T-helper 2 cell treated with Interferon-gamma antibody and Interleukin-4, amounts not matched to agents 100 ng/mL and 5 ng/mL, for 36 hours (primary cell): ENCODE results near the gene CDT1. TPM values are rescaled to one million over a fixed set of nuclear protein-coding genes. Genes with fewer than 3 reads are reported as not detected.

Experiments
- intact Hi-C: fragments of 100-400 bp; cut with micrococcal nuclease; formaldehyde crosslinking; loops from one replicate; pipeline ENCODE4 v1.15.1; 2023
- total RNA-seq: library from RNA; stranded (reverse); gene quantifications from 2 replicates; pipeline ENCODE4 v1.2.3, GENCODE V29; 2022

Gene CDT1
- total RNA-seq, 1 donor from 2014 or later = 95.3 TPM

GRCh38 chr16:88854306-88855111 lies 50.9 kb downstream of the CDT1 start:
- intact Hi-C loops = loop anchor here (5.0 kb wide), 1 partner anchor 402 kb away; the partner anchor contains the start of gene ZFPM1

GRCh38 chr16:88855176-88855575 lies 51.6 kb downstream of the CDT1 start:
- intact Hi-C loops = loop anchor here (5.0 kb wide), 1 partner anchor 403 kb away; the partner anchor contains the start of gene ZFPM1

GRCh38 chr16:88855736-88856121 lies 52.1 kb downstream of the CDT1 start:
- intact Hi-C loops = loop anchor here (2.0 to 5.0 kb wide), 4 partner anchors 111 to 403 kb away; partner anchors contain the start of genes CDH15 and ZFPM1

- intact Hi-C loops = loop anchor here (2.0 to 5.0 kb wide), 4 partner anchors 111 to 404 kb away; partner anchors contain the start of genes CDH15 and ZFPM1
Measured at GRCh38 chr16:88856122-88856827, 52.7 kb downstream of the CDT1 start.

GRCh38 chr16:88856828-88857727 lies 53.5 kb downstream of the CDT1 start, which contains the start of the genes GALNS and TRAPPC2L:
Gene GALNS (minus strand): TSS chr16:88856947. CDS start chr16:88856877, 70 bp downstream.
Gene TRAPPC2L (plus strand): TSS chr16:88857127. CDS start chr16:88857151, 24 bp downstream.
- intact Hi-C loops = loop anchor here (1.0 to 5.0 kb wide), 7 partner anchors 46 to 405 kb away; partner anchors contain the start of genes APRT, CDH15 and ZFPM1

- intact Hi-C loops = loop anchor here (1.0 to 5.0 kb wide), 7 partner anchors 47 to 406 kb away; partner anchors contain the start of genes APRT, CDH15 and ZFPM1
Measured at GRCh38 chr16:88857728-88858339, 54.2 kb downstream of the CDT1 start.

Other genes with a start within 250 kb of the CDT1 start
- 96.7 and 103 TPM in 2 replicates for gene ZC3H18, start 233.4 kb upstream of the CDT1 start, total RNA-seq
- 0.25 TPM in 1 of 2 replicates, not detected in the other for gene IL17C, start 165.2 kb upstream of the CDT1 start, total RNA-seq
- gene CYBA, start 152.7 kb upstream of the CDT1 start, total RNA-seq = 436 and 456 TPM in 2 replicates
- gene MVD, start 140.7 kb upstream of the CDT1 start, total RNA-seq = 65.6 and 68.6 TPM in 2 replicates
- 7.2 and 8.1 TPM in 2 replicates for gene SNAI3, start 117.3 kb upstream of the CDT1 start, total RNA-seq
- 120 and 126 TPM in 2 replicates for gene RNF166, start 97.4 kb upstream of the CDT1 start, total RNA-seq
- 28.1 and 30.5 TPM in 2 replicates for gene CTU2, start 97.3 kb upstream of the CDT1 start, total RNA-seq
- gene PIEZO1, start 18.6 kb upstream of the CDT1 start, total RNA-seq = 289 and 306 TPM in 2 replicates
- gene APRT, start 8.1 kb downstream of the CDT1 start, total RNA-seq = 183 and 196 TPM in 2 replicates
- gene GALNS, start 53.2 kb downstream of the CDT1 start, total RNA-seq = 38.9 and 41.0 TPM in 2 replicates
- gene TRAPPC2L, start 53.3 kb downstream of the CDT1 start, total RNA-seq = 59.8 and 60.1 TPM in 2 replicates
- gene PABPN1L, start 62.9 kb downstream of the CDT1 start, total RNA-seq = not detected in 2 replicates
- 0.64 and 0.73 TPM in 2 replicates for gene CBFA2T3, start 173.4 kb downstream of the CDT1 start, total RNA-seq